IgD-negative memory B cell (primary cell): ENCODE data around the gene KLHL2. TPM values are rescaled to one million over a fixed set of nuclear protein-coding genes. Genes with fewer than 3 reads are reported as not detected.

Source experiments
- H3K27ac Mint-ChIP-seq, 3 donors: one replicate each; pipeline ENCODE4 v1.8.0; 2020 to 2022; ENCODE audit warnings: mild to moderate bottlenecking in 3 of 3, mixed read lengths in 3 of 3, moderate library complexity in 1 of 3
- H3K27me3 Mint-ChIP-seq: one replicate; pipeline ENCODE4 v1.8.0; 2021; ENCODE audit warnings: mixed read lengths
- H3K36me3 Mint-ChIP-seq: one replicate; pipeline ENCODE4 v1.8.0; 2020; ENCODE audit warnings: mild to moderate bottlenecking, mixed read lengths
- H3K4me1 Mint-ChIP-seq, 3 donors: one replicate each; pipeline ENCODE4 v1.8.0; 2020 to 2022; ENCODE audit warnings: mixed read lengths in 3 of 3, mild to moderate bottlenecking in 1 of 3
- H3K4me3 Mint-ChIP-seq, 4 donors: one replicate each; pipeline ENCODE4 v1.8.0; 2020 to 2022; ENCODE audit warnings: mild to moderate bottlenecking in 4 of 4, mixed read lengths in 4 of 4, moderate library complexity in 3 of 4
- H3K9me3 Mint-ChIP-seq, 3 donors: one replicate each; pipeline ENCODE4 v1.8.0; 2020 to 2021; ENCODE audit warnings: mixed read lengths in 3 of 3, mild to moderate bottlenecking in 1 of 3
- polyA plus RNA-seq: library from polyadenylated mRNA; unstranded; fragments of 300-500 nt; fragmentation: Illumina TruSeq; gene quantifications from one replicate; pipeline ENCODE4 v1.2.3, GENCODE V29; 2021

The KLHL2 gene
- polyA plus RNA-seq, 1 donor from 2014 or later, result 4.0 TPM

DNA sequence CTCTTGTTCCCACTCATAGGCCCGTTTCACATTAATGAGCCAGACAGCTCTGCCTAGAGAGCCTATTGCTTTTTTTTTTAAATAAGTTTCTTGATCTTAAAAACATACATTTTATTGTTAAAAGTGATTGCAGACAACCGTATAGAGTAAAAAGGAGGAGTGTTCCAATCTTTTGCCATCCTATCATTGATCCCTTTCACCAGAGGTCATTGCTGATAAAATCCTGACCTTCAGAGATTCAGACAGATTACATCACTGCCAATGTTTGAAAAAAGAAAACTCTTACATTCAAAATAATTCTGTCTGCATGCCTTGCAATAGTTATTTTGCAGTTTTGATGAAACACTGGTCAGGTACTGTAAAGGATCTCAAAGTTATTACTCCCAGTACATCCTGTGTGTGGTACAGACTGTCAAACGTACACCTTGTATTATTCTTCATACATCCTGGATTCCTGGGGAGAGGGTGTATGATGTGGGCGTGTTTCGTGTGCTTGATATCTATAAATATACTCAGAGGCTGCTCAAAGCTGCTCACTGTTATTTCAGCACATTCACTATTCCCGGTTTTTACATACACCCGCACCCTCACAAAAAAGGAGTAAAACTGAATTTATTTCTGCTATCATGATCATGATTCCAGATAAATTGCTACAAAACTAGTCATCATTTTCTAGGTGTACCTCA, 15.4 kb upstream of the KLHL2 start:
- peaks cover 3% of the 10 kb centered on the region for H3K27me3 Mint-ChIP-seq
- no peaks in the 10 kb centered on the region for H3K36me3 Mint-ChIP-seq
- H3K27ac Mint-ChIP-seq, result no peak overlapping the region
- H3K4me3 Mint-ChIP-seq, result no peak overlapping the region
- no peaks in the 10 kb centered on the region for H3K4me1 Mint-ChIP-seq
- peaks cover 0 to 5% (median 3%) of the 10 kb centered on the region in 3 donors for H3K9me3 Mint-ChIP-seq

DNA sequence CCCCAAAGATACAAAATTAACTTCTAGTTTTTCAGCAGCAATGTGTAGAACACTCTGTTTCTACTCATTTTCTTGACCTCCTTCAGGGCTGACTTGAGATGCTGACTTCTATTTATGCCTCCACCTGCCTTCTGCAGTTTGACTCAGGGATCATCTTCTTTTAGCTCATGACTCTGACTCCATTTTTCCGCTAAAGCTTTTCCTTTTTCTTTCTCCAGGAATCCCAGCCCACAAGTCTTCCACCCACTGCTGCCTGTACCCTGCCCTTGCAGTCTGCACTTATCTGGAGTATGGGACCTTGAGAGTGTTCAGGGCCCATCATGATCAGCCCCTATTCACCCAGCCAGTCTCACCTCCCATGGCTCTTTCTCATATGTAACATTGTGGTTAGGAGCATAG, 14.9 kb upstream of the KLHL2 start:
- Mint-ChIP-seq H3K36me3 (no peaks in the 10 kb centered on the region), H3K27ac (no peak overlapping the region), H3K4me1 (no peaks in the 10 kb centered on the region), H3K9me3 (peaks cover 0 to 5% (median 3%) of the 10 kb centered on the region in 3 donors), H3K4me3 (no peak overlapping the region), H3K27me3 (peaks cover 3% of the 10 kb centered on the region)

DNA sequence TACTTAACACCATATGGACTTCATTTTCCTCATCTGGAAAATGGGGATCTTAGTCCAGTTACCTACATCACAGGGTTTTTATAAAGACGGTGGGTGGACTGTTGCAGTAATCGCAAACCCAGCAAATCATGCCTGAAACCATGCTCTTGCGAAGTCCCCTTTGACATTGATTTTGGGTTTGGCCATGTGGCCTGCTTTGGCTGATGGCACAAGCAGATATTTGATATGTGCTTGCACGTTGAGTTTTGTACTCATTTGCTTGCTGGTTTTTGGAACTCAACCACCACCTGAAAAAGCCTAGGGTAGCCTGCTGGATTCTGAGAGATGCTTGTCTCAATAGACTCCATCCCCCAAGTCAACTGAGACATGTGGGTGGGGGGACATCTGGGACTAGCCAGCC, 14.4 kb upstream of the KLHL2 start:
- Mint-ChIP-seq H3K27me3 (peaks cover 3% of the 10 kb centered on the region), H3K4me1 (no peaks in the 10 kb centered on the region), H3K4me3 (no peak overlapping the region), H3K36me3 (no peaks in the 10 kb centered on the region), H3K27ac (no peak overlapping the region), H3K9me3 (peaks cover 0 to 5% (median 3%) of the 10 kb centered on the region in 3 donors)

DNA sequence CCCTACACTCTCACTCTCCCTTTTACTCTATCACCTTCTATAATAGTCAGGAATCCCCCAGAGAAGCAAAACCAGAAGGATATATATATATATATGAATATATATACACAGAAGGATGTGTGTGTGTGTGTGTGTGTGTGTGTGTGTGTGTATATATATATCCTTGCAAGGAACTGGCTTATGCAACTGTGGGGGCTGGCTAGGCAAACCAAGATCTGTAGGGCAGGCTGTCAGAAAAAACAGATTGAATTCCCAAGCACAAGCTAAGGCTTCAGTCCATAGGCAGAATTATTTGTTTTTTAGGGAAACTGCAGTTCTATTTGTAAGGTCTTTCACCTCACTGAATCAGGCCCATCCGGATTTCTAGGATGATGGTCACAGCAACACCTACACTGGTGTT, 13.0 kb upstream of the KLHL2 start:
- H3K36me3 Mint-ChIP-seq, result no peaks in the 10 kb centered on the region
- H3K4me3 Mint-ChIP-seq, result no peak overlapping the region
- H3K27me3 Mint-ChIP-seq, result peaks cover 3% of the 10 kb centered on the region
- H3K9me3 Mint-ChIP-seq, result no peaks in the 10 kb centered on the region
- peaks cover 0 to 2% (median 0%) of the 10 kb centered on the region in 3 donors for H3K4me1 Mint-ChIP-seq
- H3K27ac Mint-ChIP-seq, result no peak overlapping the region

DNA sequence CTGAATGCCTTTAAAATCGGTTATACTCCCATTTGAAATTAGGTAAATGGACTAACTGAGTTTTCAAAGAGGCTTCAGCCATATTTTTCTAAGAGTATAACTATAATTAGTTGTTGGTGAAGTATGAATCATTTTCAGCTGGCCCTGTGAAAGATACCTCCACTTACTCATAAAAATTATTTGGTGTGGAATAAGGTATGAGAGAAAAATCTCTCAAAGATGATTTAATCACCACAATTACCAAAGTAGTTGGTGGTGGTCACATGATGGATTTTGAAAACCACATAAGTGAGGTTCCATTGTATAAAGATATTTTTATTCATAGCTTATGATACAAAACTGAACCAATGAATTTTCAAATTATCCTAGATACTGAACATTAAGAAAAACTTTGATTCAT, 9.0 kb upstream of the KLHL2 start:
- Mint-ChIP-seq H3K4me1 (peaks cover 0 to 2% (median 0%) of the 10 kb centered on the region in 3 donors), H3K36me3 (no peaks in the 10 kb centered on the region), H3K9me3 (no peaks in the 10 kb centered on the region), H3K27ac (no peak overlapping the region), H3K27me3 (no peaks in the 10 kb centered on the region), H3K4me3 (no peak overlapping the region)

DNA sequence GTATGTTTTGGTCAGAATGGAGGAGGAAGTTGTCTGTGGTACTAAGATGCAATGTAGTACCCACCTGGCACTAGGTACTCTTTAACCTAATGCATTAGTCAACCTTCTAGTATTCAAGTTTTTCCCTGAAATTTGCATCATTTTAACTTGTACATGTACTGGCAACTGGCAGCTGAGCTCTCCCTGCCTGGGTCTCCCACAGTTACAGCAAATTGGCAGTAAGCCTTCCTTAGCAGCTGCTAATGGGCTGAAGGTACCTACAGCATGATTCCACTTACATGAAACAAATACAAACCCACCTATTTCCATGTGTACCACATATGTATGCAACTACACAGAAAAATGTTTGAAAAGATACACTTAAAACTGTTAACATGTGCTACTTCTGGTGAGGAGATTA, 8.1 kb upstream of the KLHL2 start:
- H3K9me3 Mint-ChIP-seq, result no peaks in the 10 kb centered on the region
- H3K36me3 Mint-ChIP-seq, result no peaks in the 10 kb centered on the region
- no peaks in the 10 kb centered on the region for H3K27me3 Mint-ChIP-seq
- no peak overlapping the region for H3K27ac Mint-ChIP-seq
- H3K4me1 Mint-ChIP-seq, result peaks cover 0 to 8% (median 2%) of the 10 kb centered on the region in 3 donors
- no peak overlapping the region for H3K4me3 Mint-ChIP-seq

DNA sequence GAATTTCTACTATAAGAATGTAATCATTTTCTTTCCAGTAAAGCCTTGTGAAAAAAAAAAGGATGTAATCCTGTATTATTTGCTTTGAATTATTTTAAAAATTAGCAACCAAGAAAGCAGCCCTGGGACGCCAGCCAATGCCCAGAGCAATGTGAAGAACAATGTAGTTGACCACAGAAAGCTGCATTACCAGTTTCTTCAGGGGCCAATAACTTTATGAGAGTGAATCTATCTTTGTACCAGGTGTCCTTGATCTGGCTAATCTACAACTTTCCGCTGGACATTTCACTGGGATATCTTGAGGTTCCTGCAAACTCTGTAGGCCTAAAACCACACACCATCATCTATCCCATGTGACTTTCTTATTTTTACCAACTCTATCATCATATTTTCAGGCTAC, 7.6 kb upstream of the KLHL2 start:
- H3K27me3 Mint-ChIP-seq, result no peaks in the 10 kb centered on the region
- no peaks in the 10 kb centered on the region for H3K9me3 Mint-ChIP-seq
- no peak overlapping the region for H3K27ac Mint-ChIP-seq
- H3K4me1 Mint-ChIP-seq, result peaks cover 0 to 9% (median 2%) of the 10 kb centered on the region in 3 donors
- H3K36me3 Mint-ChIP-seq, result no peaks in the 10 kb centered on the region
- H3K4me3 Mint-ChIP-seq, result no peak overlapping the region

DNA sequence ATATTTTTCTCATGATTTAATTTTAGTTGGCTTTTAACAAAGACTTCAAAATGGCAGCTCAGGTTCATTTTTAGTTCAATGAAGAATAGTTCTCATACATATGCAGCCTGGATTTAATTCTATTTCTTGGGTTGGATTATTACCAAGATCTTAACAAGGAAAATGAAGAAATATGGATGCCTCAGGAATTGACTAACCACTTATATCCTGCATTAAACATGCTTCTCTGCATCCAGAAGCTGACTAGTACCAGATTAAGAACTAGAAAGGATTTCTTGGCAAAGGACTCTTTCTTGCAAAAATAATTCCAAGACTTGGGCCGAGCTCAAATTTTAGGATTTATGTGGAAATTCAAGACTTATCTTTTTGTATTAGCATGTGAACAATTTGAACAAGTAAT, 5.6 kb upstream of the KLHL2 start:
- Mint-ChIP-seq H3K27ac (no peak overlapping the region), H3K4me1 (peaks cover 8 to 20% (median 9%) of the 10 kb centered on the region in 3 donors), H3K4me3 (no peak overlapping the region), H3K27me3 (no peaks in the 10 kb centered on the region), H3K9me3 (no peaks in the 10 kb centered on the region), H3K36me3 (no peaks in the 10 kb centered on the region)

DNA sequence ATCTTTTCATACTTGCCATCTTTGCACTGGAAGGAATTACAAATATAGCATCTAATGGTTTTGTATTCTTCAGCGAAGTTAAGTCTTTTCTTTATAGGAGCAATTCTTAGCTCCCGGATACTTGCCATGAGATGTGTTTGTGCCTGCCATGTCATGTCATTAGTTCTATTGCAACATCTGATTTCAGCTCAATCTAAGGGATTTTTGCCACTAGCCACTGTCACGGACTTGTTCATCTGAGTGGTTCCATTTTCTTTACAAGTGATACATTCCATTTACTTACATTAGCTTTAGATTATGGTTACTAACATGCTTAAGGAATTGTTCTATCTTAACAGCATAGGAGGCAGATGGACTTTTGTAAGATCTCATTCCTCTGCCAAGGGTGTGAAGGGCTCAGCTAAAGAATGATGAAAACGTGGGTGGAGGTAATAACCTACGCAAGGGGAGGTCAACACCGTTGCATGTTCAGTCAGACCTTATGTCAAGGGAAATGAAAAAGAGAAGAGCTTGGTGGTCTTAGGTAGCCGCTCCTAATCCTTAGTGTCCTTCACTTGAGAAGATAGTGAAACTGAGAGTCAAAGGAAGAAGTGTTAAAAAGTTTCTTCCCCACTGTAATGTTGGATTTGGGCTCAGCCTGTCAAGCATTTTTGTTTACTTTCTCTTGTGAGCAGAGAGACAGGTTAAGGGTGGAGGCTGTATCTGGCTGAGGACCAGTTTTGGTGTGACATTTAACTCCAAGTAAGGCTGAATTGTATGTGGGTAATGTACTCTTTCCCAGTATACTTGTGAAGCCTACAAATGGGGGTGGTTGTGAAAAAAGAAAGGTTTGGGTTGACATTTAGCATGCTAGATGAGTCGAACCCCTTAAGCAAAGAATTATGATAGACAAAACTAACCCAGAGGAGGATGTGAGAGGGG, 3.6 kb upstream of the KLHL2 start:
- Mint-ChIP-seq H3K4me1 (peaks cover 14 to 28% (median 17%) of the 10 kb centered on the region in 3 donors), H3K36me3 (no peaks in the 10 kb centered on the region)

DNA sequence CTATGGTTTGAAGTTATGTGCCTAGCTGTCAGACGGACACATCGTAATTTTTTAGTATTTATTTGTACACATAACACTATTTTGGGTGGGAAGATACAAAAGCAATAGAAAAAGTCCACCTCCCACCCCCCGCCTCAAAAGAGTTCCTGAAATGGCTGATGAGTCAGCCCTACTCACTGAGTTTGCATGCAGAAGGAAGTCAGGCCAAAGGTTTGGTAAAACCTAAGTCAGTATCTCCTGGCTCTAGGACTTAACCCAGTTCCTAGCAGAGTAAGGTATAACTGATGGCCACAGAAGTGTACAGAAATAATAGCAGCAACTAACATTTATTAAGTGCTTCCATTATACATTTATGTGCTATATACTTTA, 2.9 kb upstream of the KLHL2 start:
- Mint-ChIP-seq H3K27ac (peak overlapping the region in 1 of 3 donors; percentile 62), H3K4me1 (peaks cover 12 to 33% (median 17%) of the 10 kb centered on the region in 3 donors), H3K36me3 (no peaks in the 10 kb centered on the region), H3K4me3 (peak overlapping the region in 2 of 4 donors; percentile 13 to 60), H3K9me3 (no peaks in the 10 kb centered on the region), H3K27me3 (no peaks in the 10 kb centered on the region)

More for the DNA sequence above, 3.6 kb upstream of the KLHL2 start:
- Mint-ChIP-seq H3K27me3 (no peaks in the 10 kb centered on the region), H3K4me3 (peak overlapping the region in 3 of 4 donors; percentile 13 to 60 (median 27)), H3K27ac (peak overlapping the region in 1 of 3 donors; percentile 62), H3K9me3 (no peaks in the 10 kb centered on the region)

DNA sequence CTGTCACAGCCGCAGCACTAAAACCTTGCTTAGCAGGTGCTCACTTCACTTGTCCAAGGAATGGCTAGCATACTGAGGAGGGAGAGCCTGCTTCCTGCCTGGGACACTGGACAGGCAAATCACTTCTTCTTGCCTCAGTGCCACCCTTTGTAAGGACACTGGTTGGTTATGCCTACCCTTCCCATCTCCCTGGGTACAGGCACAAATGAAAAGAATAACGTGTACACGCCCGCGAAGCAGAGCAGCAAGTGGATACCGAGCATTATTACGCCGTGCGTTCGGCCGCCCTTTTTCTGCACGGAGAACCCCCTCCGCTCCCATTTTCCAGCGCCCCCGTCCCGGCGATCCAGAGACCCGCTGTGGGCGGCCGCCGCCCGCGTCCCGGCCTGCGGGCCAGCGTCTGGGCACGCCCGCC, 338 bp upstream of the KLHL2 start:
- H3K27me3 Mint-ChIP-seq, result no peaks in the 10 kb centered on the region
- no peaks in the 10 kb centered on the region for H3K36me3 Mint-ChIP-seq
- H3K27ac Mint-ChIP-seq, result peak overlapping the region; percentile 18 to 85 (median 63)
- H3K4me1 Mint-ChIP-seq, result peaks cover 27 to 49% (median 29%) of the 10 kb centered on the region in 3 donors
- peak overlapping the region; percentile 84 to 97 (median 94) for H3K4me3 Mint-ChIP-seq
- no peaks in the 10 kb centered on the region for H3K9me3 Mint-ChIP-seq

DNA sequence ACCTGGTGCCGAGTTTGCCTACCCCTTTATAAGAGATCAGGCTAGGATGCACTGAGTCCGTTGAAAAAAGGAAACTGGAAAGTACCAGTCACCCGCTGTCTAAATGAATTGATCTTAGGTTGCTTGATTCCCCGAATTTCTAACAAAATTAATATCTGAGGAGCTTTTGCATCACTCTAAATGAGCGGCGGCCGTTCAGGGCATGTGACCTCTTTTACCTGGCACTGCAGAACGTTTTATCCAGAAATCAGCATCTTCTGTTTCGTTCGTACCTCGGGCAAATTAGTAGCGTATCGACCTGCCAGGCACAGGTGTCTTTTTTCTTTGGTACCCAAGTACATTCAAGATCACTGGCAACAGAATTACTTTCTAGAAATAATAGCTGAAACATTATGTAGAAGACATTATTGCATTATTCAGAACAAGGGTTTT, 876 bp downstream of the KLHL2 start:
- Mint-ChIP-seq H3K4me3 (peak overlapping the region; percentile 90 to 96 (median 94)), H3K4me1 (peaks cover 33 to 58% (median 35%) of the 10 kb centered on the region in 3 donors), H3K9me3 (no peaks in the 10 kb centered on the region), H3K27me3 (no peaks in the 10 kb centered on the region), H3K36me3 (no peaks in the 10 kb centered on the region), H3K27ac (peak overlapping the region; percentile 68 to 92 (median 92))

DNA sequence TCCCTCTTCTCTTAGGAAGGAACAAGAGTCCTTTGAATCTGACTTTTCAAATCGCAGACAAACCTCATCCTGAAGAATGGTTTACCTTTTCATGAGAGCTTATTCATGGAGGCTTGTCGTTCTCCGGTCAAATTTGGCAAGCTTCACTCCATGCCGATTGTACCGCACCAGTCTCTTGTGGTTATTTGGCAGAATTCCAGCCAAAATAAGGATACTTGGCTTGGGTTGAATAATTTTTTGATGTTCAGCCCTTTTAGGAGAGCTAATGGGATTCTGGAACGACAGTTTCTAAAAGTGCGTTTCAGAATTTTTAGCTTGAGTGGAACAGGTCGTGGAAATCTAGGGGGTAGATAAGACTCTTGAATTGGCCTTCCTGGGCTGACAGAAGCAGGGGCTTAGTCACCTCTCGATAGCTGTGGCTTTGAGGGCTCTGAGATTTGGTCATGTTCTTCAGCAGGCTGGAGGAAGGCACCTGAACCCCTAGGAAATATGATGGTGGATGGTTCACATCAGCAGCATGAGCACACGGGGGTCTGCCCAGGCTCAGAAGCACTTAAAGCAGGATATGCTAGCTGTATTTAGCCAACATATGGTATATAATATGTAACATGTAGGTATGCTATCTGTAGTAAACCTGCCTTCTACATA, 1.5 kb downstream of the KLHL2 start:
- peak overlapping the region in 2 of 3 donors; percentile 4 to 50 for H3K27ac Mint-ChIP-seq
- no peaks in the 10 kb centered on the region for H3K36me3 Mint-ChIP-seq
- H3K27me3 Mint-ChIP-seq, result no peaks in the 10 kb centered on the region
- H3K4me3 Mint-ChIP-seq, result peak overlapping the region; percentile 73 to 96 (median 91)
- peaks cover 35 to 57% (median 37%) of the 10 kb centered on the region in 3 donors for H3K4me1 Mint-ChIP-seq
- H3K9me3 Mint-ChIP-seq, result no peaks in the 10 kb centered on the region

DNA sequence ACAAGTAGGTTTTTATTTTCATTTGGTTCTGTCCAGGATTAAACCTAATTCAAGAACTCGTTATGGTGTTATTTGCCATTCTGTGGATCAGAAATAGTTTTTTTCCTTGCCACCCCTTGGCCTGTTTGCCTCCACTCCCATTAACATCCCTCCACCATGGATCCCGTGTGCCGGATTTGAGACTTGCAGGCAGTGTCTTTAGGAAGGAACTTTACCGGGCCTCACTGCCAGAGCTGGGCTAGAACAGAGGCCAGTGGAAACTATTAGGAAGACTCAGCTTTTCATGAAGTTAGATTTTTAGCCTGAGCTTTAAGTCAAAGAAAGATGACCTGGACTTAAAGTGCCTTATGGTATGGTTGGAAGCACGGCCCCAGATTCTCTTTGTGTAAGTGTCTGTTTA, 2.4 kb downstream of the KLHL2 start:
- H3K9me3 Mint-ChIP-seq, result no peaks in the 10 kb centered on the region
- H3K27me3 Mint-ChIP-seq, result no peaks in the 10 kb centered on the region
- peak overlapping the region in 3 of 4 donors; percentile 57 to 73 (median 57) for H3K4me3 Mint-ChIP-seq
- H3K36me3 Mint-ChIP-seq, result no peaks in the 10 kb centered on the region
- peak overlapping the region in 1 of 3 donors; percentile 7 for H3K27ac Mint-ChIP-seq
- peaks cover 38 to 55% (median 43%) of the 10 kb centered on the region in 3 donors for H3K4me1 Mint-ChIP-seq

DNA sequence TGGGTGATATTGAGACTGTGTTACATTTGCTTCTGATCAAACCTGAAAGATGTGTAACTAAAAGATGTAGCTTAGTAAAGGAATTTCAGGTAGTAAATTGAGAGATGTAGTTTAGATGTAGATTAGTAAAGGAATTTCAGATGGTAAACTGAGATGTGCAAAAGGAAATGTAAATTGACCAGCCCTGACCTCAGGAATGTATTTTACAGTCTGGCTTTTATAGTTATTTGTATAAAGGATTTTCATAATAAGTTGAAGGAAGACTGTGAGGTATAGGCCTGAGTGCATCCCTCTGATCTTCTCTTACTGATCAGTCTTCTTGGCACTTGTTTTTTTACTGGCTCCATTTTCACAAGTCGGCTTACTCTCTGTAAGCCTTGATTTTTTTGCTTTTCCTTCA, 3.2 kb downstream of the KLHL2 start:
- Mint-ChIP-seq H3K4me3 (peak overlapping the region in 2 of 4 donors; percentile 53 to 57), H3K36me3 (no peaks in the 10 kb centered on the region), H3K27ac (peak overlapping the region in 1 of 3 donors; percentile 5), H3K4me1 (peaks cover 38 to 55% (median 39%) of the 10 kb centered on the region in 3 donors), H3K9me3 (no peaks in the 10 kb centered on the region), H3K27me3 (no peaks in the 10 kb centered on the region)
